GM20431 (cell line): ENCODE data around the gene GGTLC2.
"Not testable (repeated sequence)": the region's sequence is repeated elsewhere in the genome, so short reads cannot be mapped to it uniquely, and the experiment has no call there.

Experiments
- in situ Hi-C: fragments of 300-500 bp; cut with MseI, MboI; formaldehyde crosslinking; loops from one replicate; pipeline ENCODE4 v1.15.0; 2020; ENCODE audit warnings: low sequenced_read_pairs; ENCODE audit not compliant: unreplicated experiment

GGTLC2 gene

GRCh38 chr22:22644314-22644713, at the start of gene GGTLC2:
Gene GGTLC2, plus strand, starts transcription at chr22:22644614. Its CDS starts 1,732 bp downstream, at chr22:22646346.
- in situ Hi-C loops = not testable (repeated sequence)

- in situ Hi-C loops = loop anchor here (10.0 kb wide), 1 partner anchor 100 kb away; no protein-coding TSS in a partner anchor
Observed at GRCh38 chr22:22595001-22595835, 49.2 kb upstream of the GGTLC2 start.

DNA sequence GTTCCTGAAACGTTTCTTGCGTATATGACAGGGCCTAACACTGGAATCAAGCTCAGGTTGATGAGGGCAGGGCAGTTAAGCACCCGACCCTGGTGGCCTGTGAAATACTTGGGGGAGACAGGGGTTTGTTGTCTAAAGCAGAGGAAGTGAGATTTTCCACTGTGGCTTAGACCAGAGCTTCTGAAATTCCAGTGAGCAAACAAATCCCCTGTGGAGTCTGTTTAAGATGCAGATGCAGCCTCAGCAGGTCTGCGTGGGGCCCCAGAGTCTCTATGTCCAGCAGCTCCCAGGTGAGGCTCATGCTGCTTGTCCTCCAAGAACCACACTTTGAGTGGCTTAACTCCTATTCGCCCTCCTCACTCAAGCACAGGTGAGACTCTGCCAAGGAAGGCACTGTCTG, 46.3 kb upstream of the GGTLC2 start:
- in situ Hi-C loops = loop anchor here (10.0 kb wide), 1 partner anchor 97 kb away; no protein-coding TSS in a partner anchor

DNA sequence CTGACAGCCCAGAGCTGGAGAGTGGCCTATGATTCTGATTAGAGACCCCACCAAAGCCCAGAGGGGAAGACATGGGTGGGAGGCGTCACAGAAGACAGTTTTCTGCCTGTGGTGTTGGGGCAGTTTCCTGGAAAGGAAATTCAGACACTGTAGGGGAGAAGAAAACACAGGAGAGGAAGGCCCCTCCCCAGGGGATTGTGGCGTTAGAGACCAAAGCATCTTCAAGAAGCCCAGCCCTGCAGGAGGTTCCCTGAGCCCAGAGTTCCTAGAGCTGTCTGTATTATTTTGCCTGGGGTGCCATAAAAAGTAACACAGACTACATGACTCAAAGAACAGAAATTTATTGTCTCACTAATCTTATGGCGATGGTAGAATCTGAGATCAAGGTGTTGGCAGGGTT, 45.2 kb upstream of the GGTLC2 start:
- in situ Hi-C loops = loop anchor here (10.0 kb wide), 1 partner anchor 96 kb away; no protein-coding TSS in a partner anchor

DNA sequence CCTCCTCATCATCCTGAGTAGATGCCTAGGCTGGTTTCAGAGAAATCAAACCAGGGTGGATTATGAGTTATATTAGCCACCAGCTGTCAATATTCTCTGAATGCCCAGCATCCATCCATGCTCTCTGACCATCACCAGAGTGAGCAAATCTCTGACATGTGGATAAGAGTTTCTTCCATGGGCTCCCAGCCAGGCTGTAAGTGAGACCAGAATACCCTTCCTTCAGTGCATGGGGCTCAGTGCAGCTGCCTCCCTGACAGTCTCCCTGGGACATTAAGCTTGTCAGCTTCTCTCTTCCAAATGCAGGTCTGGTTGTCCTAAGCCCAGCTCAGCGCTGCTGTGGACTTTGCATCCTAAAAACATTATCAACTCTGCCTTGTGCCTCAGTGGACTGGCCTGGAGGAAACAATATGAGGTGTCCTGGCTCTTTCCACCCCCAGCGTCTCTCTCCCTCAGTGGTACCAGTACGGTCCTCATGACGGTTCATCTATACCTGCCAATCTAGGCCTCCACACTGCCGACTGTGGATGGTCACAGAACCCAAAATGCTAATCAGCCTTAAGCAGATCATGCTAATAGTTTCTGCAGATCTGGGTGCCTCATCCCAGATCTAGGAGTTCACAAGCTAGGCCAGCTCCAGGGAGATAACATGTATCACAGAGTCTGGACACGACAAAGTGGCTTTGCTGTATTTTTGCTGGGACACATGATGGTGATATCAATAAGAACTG, 43.7 kb upstream of the GGTLC2 start:
- in situ Hi-C loops = no loop called here

DNA sequence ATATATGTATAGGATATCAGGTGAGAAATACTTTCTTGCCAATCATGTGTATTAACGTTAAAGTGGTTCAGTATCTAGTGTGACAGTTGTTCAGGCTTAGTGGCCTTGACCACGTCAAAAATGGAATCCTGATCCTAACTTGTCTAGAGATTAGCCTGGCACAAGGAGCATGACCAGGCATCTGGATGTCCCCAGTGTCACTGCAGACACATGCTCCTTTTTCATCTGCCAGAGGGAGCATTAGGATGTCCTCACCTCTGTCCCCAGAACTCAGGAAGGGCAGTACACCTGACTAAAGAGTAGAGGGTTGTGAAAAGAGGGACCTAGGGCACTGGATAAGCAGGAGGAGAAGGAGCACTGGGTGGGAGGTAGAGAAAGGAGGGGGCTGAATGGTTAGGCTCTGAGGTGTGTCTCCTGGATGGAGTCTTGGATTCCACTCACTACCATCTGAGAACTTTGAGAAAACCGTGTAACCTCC, 40.9 kb upstream of the GGTLC2 start:
- in situ Hi-C loops = no loop called here

DNA sequence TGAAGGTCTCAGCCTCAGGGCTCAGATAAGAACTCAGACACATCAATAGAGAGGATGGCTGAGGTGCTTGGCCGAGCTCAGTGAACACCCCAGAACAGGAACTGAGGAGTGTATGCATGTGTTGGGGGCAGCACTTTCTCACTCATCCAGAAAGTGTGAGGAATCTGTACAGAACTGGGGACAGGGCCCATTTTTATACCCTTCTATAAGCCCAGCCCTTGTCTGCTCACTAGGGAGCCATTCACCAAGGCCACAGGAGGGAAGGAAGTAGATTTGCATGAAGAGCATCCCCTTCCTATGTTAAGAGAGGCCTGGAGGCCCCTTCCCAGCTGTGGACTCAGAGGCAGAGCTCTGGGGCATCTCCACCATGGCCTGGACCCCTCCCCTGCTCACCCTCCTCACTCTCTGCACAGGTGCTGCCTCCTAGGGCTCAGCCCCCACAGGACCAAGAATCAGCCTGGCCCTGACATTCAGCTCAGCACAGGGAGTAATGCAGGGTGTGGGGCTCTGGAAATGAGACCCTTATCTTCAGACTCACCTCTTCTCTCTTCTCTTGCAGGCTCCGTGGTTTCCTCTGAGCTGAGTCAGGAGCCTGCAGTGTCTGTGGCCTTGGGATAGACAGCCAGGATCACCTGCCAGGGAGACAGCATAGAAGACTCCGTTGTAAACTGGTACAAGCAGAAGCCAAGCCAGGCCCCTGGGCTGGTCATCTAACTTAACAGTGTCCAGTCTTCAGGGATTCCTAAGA, 39.9 kb upstream of the GGTLC2 start:
- in situ Hi-C loops = no loop called here

DNA sequence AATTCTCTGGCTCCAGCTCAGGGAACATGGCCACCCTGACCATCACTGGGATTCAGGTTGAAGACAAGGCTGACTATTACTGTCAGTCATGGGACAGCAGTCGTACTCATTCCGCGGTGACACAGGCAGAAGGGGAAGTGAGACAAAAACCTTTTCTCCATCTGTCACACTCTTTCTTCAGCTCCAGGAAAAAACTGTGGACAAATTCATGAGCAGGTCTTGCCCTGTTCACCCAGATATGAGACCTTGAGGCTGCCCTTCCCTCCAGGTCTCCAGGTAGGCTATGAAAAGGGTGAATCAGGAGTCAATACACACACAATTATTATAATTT, 39.4 kb upstream of the GGTLC2 start:
- in situ Hi-C loops = no loop called here

GRCh38 chr22:22608022-22608421, 36.4 kb upstream of the GGTLC2 start:
- in situ Hi-C loops = not testable (repeated sequence)

DNA sequence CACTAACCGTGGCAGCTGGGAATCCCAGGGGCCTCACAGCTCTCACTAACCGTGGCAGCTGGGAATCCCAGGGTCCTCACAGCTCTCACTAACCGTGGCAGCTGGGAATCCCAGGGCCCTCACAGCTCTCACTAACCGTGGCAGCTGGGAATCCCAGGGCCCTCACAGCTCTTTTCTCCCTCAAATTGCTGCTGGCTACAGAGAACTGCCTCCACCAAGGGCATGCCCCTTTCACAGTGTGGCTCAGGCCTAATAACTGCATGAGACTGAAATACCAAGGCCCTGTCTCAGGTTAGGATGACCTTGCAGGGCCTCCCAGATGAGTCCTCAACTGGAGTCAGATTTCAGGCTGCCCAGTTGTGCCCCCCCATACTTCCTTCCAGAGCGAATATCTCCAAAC, 35.1 kb upstream of the GGTLC2 start:
- in situ Hi-C loops = no loop called here

GRCh38 chr22:22612516-22612915, 31.9 kb upstream of the GGTLC2 start:
- in situ Hi-C loops = no loop called here

DNA sequence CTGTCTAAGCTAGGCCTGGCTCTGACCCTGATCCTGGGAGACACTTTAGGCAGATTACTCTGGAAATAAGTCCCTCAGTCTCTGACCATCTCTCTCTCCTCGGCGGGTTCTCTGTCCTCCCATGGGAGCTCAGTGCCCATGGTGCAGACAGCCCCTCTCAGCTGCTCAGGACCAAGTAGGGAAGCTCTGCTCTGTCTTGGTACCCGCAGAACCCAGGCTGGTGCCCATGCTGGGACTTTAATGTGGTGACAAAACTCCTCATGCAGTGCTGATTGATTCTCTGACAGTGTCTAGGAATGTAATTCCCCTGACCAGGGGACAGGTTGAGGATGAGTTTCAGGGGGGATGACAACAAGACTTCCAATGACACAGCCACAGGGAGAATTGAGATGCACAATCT, 30.3 kb upstream of the GGTLC2 start:
- in situ Hi-C loops = no loop called here

GRCh38 chr22:22616636-22617035, 27.8 kb upstream of the GGTLC2 start:
- in situ Hi-C loops = no loop called here

GRCh38 chr22:22618448-22618847, 26.0 kb upstream of the GGTLC2 start:
- in situ Hi-C loops = no loop called here

- in situ Hi-C loops = no loop called here
Observed at GRCh38 chr22:22618923-22619322, 25.5 kb upstream of the GGTLC2 start.

GRCh38 chr22:22619765-22620414, 24.5 kb upstream of the GGTLC2 start:
- in situ Hi-C loops = no loop called here

DNA sequence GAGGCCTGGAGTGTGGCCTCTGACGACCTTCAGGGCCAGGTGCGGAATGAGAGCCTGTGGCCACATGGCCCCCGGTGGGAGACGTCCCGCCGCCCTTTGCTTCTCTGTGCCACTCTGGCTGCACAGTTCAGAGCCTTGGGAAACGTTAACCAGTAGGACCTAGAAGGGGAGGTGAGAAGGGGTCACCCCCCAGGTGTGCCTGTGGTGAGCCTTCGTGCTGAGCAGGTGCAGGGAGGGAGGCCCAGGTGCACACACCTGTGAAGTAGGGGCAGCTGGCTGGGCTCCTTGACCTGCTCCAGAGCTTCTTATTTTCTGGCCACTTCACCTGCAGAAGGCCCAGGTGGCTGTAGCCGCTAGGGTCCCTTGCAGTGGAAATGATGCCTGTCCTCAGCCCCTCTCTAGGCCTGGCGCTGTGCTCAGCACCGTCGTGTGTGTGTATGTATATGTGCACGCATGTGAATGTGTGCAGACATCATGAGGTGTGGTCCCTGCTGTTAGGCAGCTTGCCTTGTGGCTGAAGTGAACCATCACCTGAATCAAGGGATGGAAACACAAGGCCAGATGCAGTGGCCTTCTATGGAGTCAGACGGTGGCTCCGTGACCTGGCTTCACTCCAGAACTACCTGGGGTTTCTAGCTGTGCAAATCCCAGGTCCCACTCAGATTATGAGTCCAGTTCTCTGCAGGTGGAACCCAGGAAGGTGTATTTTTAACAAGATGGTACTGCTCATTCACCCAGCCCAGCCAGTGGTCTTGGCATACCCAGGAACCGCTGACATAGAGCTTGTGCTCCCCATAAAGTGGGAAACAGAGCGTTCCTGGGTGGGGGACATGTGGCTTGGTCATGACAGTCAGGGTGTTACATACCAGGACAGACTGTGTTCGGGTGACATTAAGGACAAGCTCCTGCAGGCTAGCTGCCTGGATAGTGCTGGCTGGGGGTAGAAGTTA, 15.6 kb upstream of the GGTLC2 start:
- in situ Hi-C loops = not testable (repeated sequence)

DNA sequence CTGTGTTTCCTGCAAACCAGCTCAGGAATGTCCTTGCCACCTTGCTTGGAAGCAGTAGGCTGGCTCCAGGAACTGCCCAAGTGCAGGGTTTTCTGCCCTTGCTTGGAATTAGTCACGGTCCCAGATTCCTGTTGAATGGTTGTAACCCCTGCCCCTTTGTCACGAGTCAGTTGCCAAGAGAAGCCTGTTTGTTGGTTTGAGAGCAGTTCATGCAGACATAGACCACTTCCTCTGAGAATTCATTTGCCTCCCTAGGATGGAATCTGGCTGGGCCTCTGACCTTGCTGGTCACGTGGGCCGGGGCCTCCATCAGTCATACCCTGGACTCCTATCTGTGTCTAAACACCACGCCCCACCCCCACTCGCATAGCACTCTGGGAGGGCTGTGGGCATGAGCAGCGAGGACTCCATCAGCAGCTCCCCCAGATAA, 13.2 kb upstream of the GGTLC2 start:
- in situ Hi-C loops = not testable (repeated sequence)

DNA sequence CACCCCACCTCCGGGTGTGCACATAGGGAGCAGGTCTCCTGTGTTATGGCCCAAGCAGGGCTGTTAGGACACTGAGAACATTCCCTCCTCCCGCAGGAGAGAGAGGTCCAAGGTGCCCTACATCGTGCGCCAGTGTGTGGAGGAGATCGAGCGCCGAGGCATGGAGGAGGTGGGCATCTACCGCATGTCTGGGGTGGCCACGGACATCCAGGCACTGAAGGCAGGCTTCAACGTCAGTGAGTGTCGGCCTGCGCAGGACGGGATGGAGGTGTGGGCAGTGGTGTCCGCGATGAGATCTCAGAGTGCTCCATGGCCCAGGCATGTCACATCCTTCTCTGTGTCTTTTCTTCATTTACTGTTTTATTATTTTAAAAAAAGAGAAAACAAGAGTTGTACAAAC, 12.2 kb upstream of the GGTLC2 start:
- in situ Hi-C loops = not testable (repeated sequence)
